Keratinocyte (primary cell): ENCODE data around the gene FANCC. TPM values are rescaled to one million over a fixed set of nuclear protein-coding genes. Genes with fewer than 3 reads are reported as not detected.
A peak's percentile ranks its signal among the peaks of the same experiment; 100 is the strongest.

Source experiments
- DNase-seq: peaks from one replicate; pipeline ENCODE4 v3.0.0-alpha.2; 2011; ENCODE audit warnings: low read depth, missing footprints, low spot score
- FAIRE-seq: peaks from 2 replicates; lab custom pipeline; 2011; peaks lifted over from hg19 to GRCh38; lab: Jason Lieb, UNC
- H2AFZ ChIP-seq: 2 replicates; pipeline ENCODE4 v1.6.0; 2012; ENCODE audit warnings: low read length, control low read depth, inconsistent platforms; ENCODE audit not compliant: control insufficient read depth
- H3K27ac ChIP-seq: 2 replicates; pipeline ENCODE4 v1.5.1; 2011; ENCODE audit warnings: low read length; ENCODE audit not compliant: control insufficient read depth, insufficient read depth
- H3K27me3 ChIP-seq: 3 replicates; pipeline ENCODE4 v1.6.0; 2011; ENCODE audit warnings: low read length; ENCODE audit not compliant: control insufficient read depth, insufficient read depth; ENCODE audit errors: extremely low read depth
- H3K36me3 ChIP-seq, 2 experiments: 2 replicates in 1 of 2; 3 replicates in 1 of 2; pipeline ENCODE4 v1.5.1; 2011; ENCODE audit warnings: low read length in 2 of 2, mild to moderate bottlenecking in 1 of 2; ENCODE audit not compliant: control insufficient read depth in 2 of 2, insufficient read depth in 2 of 2; ENCODE audit errors: extremely low read depth in 1 of 2
- H3K4me1 ChIP-seq: 3 replicates; pipeline ENCODE4 v1.5.1; 2011; ENCODE audit warnings: low read length; ENCODE audit not compliant: control insufficient read depth, insufficient read depth; ENCODE audit errors: extremely low read depth
- H3K4me2 ChIP-seq: 3 replicates; pipeline ENCODE4 v1.6.0; 2011; ENCODE audit warnings: low read depth, low read length; ENCODE audit not compliant: control insufficient read depth, insufficient read depth; ENCODE audit errors: extremely low read depth
- H3K4me3 ChIP-seq, 3 experiments: fragments of 200-600 bp in 1 of 3; sonication (generic) in 1 of 3; 2 replicates in 2 of 3; 3 replicates in 1 of 3; pipeline ENCODE4 v1.5.1; 2011 to 2016; ENCODE audit warnings: low read length in 3 of 3, mild to moderate bottlenecking in 3 of 3, control low read depth in 2 of 3, inconsistent platforms in 1 of 3, low read depth in 1 of 3, mixed read lengths in 1 of 3, mixed run types in 1 of 3, moderate library complexity in 1 of 3; ENCODE audit not compliant: control insufficient read depth in 2 of 3, insufficient read depth in 2 of 3; ENCODE audit errors: extremely low read depth in 1 of 3
- H3K79me2 ChIP-seq: 2 replicates; pipeline ENCODE4 v1.6.0; 2012; ENCODE audit warnings: low read length; ENCODE audit not compliant: control insufficient read depth, insufficient read depth
- H3K9ac ChIP-seq: 3 replicates; pipeline ENCODE4 v1.6.0; 2011; ENCODE audit warnings: low read length; ENCODE audit not compliant: control insufficient read depth, insufficient read depth; ENCODE audit errors: extremely low read depth
- H3K9me1 ChIP-seq: 3 replicates; pipeline ENCODE4 v1.6.0; 2011; ENCODE audit warnings: low read length; ENCODE audit not compliant: control insufficient read depth, insufficient read depth; ENCODE audit errors: extremely low read depth
- H3K9me3 ChIP-seq: 2 replicates; pipeline ENCODE4 v1.5.1; 2012; ENCODE audit warnings: low read depth, low read length; ENCODE audit not compliant: control insufficient read depth
- H4K20me1 ChIP-seq: 3 replicates; pipeline ENCODE4 v1.6.0; 2011; ENCODE audit warnings: low read length; ENCODE audit not compliant: control insufficient read depth, insufficient read depth; ENCODE audit errors: extremely low read depth
- EZH2 ChIP-seq: IDR thresholded peaks from one replicate; pipeline ENCODE4 v1.6.1; 2012; ENCODE audit warnings: inconsistent platforms, mild to moderate bottlenecking, low read length, moderate library complexity
- dilution Hi-C: fragments of 300-500 bp; cut with MboI; formaldehyde crosslinking; loops from one replicate; pipeline ENCODE4 v1.7.0; 2020; ENCODE audit warnings: low sequenced_read_pairs; ENCODE audit not compliant: extremely low pct_ligation_motif_present
- polyA plus RNA-seq, 5 experiments: library from polyadenylated mRNA; depleted of rRNA in 3 of 5; stranded (reverse) in 3 of 5; stranded (forward) in 1 of 5; unstranded in 1 of 5; fragments of >200 nt; gene quantifications; 1 replicate in 1 of 5; 2 replicates in 3 of 5; 3 replicates in 1 of 5; pipeline versions ENCODE4 v1.2.1 to v1.2.3, GENCODE V29; 2011 to 2012; ENCODE audit warnings: missing spikeins in 2 of 5, low read depth in 1 of 5, low replicate concordance in 1 of 5
- TF ChIP-seq, protein P1 (sequence below), 3 experiments: IDR thresholded peaks in 1 of 3; conservative IDR thresholded peaks in 1 of 3; optimal IDR thresholded peaks in 1 of 3; 2 replicates in 2 of 3; 3 replicates in 1 of 3; pipeline versions ENCODE3 to v1.5.1; 2011; ENCODE audit warnings: low read length in 3 of 3, mild to moderate bottlenecking in 3 of 3, moderate library complexity in 2 of 3, control low read depth in 1 of 3, inconsistent platforms in 1 of 3; ENCODE audit not compliant: insufficient read depth in 2 of 3; ENCODE audit errors: extremely low read depth in 1 of 3

FANCC gene
- polyA plus RNA-seq, 1 donor (not counting 4 experiments of a cell fraction or from before 2014, with no cell fraction given) = 8.3 TPM

DNA sequence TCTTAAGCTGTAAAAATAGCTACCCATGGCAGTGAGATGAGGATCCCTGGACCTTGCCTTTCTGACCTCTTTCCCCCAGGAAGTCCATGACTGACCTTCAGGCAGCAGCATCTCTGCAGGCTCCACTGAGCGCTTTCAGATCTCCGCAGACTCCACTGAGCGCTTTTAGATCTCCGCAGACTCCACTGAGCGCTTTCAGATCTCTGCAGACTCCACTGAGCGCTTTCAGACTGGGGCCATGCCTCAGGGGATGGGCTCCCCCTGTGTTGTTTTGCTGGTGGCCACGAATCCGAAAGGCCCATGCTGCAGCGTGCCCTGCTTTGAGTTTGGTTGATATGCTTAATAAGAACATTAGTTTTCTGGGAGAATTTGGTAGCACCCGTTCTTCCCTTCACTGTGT lies 254.2 kb downstream of the FANCC start:
- Histone ChIP-seq H3K36me3 (peaks cover 16 to 36% of the 10 kb centered on the region in 2 experiments), H3K9ac (no peak overlapping the region), H3K79me2 (peaks cover 79% of the 10 kb centered on the region), H3K4me3 (no peak overlapping the region), H3K27me3 (no peaks in the 10 kb centered on the region), H3K9me1 (no peaks in the 10 kb centered on the region), H2AFZ (no peak overlapping the region), H3K4me1 (peaks cover 40% of the 10 kb centered on the region), H4K20me1 (no peaks in the 10 kb centered on the region), H3K27ac (peak overlapping the region; percentile 29), H3K9me3 (no peaks in the 10 kb centered on the region), H3K4me2 (no peak overlapping the region)
- no peak for DNase-seq
- TF ChIP-seq, protein P1, sequence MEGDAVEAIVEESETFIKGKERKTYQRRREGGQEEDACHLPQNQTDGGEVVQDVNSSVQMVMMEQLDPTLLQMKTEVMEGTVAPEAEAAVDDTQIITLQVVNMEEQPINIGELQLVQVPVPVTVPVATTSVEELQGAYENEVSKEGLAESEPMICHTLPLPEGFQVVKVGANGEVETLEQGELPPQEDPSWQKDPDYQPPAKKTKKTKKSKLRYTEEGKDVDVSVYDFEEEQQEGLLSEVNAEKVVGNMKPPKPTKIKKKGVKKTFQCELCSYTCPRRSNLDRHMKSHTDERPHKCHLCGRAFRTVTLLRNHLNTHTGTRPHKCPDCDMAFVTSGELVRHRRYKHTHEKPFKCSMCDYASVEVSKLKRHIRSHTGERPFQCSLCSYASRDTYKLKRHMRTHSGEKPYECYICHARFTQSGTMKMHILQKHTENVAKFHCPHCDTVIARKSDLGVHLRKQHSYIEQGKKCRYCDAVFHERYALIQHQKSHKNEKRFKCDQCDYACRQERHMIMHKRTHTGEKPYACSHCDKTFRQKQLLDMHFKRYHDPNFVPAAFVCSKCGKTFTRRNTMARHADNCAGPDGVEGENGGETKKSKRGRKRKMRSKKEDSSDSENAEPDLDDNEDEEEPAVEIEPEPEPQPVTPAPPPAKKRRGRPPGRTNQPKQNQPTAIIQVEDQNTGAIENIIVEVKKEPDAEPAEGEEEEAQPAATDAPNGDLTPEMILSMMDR (optimal IDR thresholded peaks at IDR 0.05 in 1 of 3, IDR thresholded peaks at IDR 0.05 in 1 of 3, conservative IDR thresholded peaks at IDR 0.05 in 1 of 3; ENCODE audit: extremely low read depth in 1 of 3, insufficient read depth in 2 of 3, low read length in 3 of 3) = no peak
- no peak for TF ChIP-seq EZH2
- no peak for FAIRE-seq
- dilution Hi-C loops = no loop called here

GRCh38 chr9:95062596-95063065 lies 254.9 kb downstream of the FANCC start:
- dilution Hi-C loops = no loop called here
- peaks cover 16 to 36% of the 10 kb centered on the region in 2 experiments for H3K36me3 ChIP-seq
- no peaks in the 10 kb centered on the region for H3K27me3 ChIP-seq
- no peaks in the 10 kb centered on the region for H4K20me1 ChIP-seq
- no peaks in the 10 kb centered on the region for H3K9me3 ChIP-seq
- no peak overlapping the region for H3K9ac ChIP-seq
- H3K4me1 ChIP-seq = peaks cover 37% of the 10 kb centered on the region
- FAIRE-seq (no peak), DNase-seq (no peak)
- peaks cover 79% of the 10 kb centered on the region for H3K79me2 ChIP-seq
- no peaks in the 10 kb centered on the region for H3K9me1 ChIP-seq
- no peak overlapping the region for H2AFZ ChIP-seq
- no peak overlapping the region for H3K4me3 ChIP-seq
- no peak overlapping the region for H3K27ac ChIP-seq
- peak overlapping the region; percentile 7 for H3K4me2 ChIP-seq
- no peak for TF ChIP-seq EZH2
- TF ChIP-seq, protein P1 (optimal IDR thresholded peaks at IDR 0.05 in 1 of 3, IDR thresholded peaks at IDR 0.05 in 1 of 3, conservative IDR thresholded peaks at IDR 0.05 in 1 of 3; ENCODE audit: extremely low read depth in 1 of 3, insufficient read depth in 2 of 3, low read length in 3 of 3) = no peak
